Suppressor macrophage treated with lipopolysaccharide for 4 hours (primary cell): ENCODE measurements around the gene COG6.

Experiments used
- DNase-seq: peaks from one replicate; pipeline ENCODE4 v3.0.0-alpha.2; 2020

COG6 gene

GRCh38 chr13:39682310-39682709 lies 26.8 kb downstream of the COG6 start:
- DNase-seq = no peak

GRCh38 chr13:39682788-39683187 lies 27.3 kb downstream of the COG6 start:
- DNase-seq = no peak

GRCh38 chr13:39684531-39685137 lies 29.2 kb downstream of the COG6 start:
- peak; percentile 72 for DNase-seq

- peak; percentile 39 for DNase-seq
Observed at GRCh38 chr13:39685652-39686051, 30.2 kb downstream of the COG6 start.

- no peak for DNase-seq
Observed at GRCh38 chr13:39688278-39688677, 32.8 kb downstream of the COG6 start.

- DNase-seq = no peak
Observed at GRCh38 chr13:39688699-39689405, 33.4 kb downstream of the COG6 start.

- no peak for DNase-seq
Observed at GRCh38 chr13:39692660-39693438, 37.4 kb downstream of the COG6 start.

- DNase-seq = peak; percentile 19
Observed at GRCh38 chr13:39699274-39699673, 43.8 kb downstream of the COG6 start.

GRCh38 chr13:39712626-39713025 lies 57.2 kb downstream of the COG6 start:
- DNase-seq = no peak

- no peak for DNase-seq
Observed at GRCh38 chr13:39729156-39729555, 73.7 kb downstream of the COG6 start.

- no peak for DNase-seq
Observed at GRCh38 chr13:39734952-39735351, 79.5 kb downstream of the COG6 start.

- no peak for DNase-seq
Observed at GRCh38 chr13:39737047-39737446, 81.6 kb downstream of the COG6 start.

GRCh38 chr13:39740761-39741160 lies 85.3 kb downstream of the COG6 start:
- DNase-seq = no peak

- no peak for DNase-seq
Observed at GRCh38 chr13:39748961-39749360, 93.5 kb downstream of the COG6 start.

- DNase-seq = no peak
Observed at GRCh38 chr13:39749528-39749927, 94.1 kb downstream of the COG6 start.

GRCh38 chr13:39751805-39752204 lies 96.3 kb downstream of the COG6 start:
- DNase-seq = no peak

GRCh38 chr13:39760521-39760920 lies 105.1 kb downstream of the COG6 start:
- DNase-seq = no peak

GRCh38 chr13:39765801-39766463 lies 110.5 kb downstream of the COG6 start:
- DNase-seq = no peak

- DNase-seq = no peak
Observed at GRCh38 chr13:39766464-39767158, 111.1 kb downstream of the COG6 start.

GRCh38 chr13:39767791-39768517 lies 112.5 kb downstream of the COG6 start:
- no peak for DNase-seq

GRCh38 chr13:39768962-39769361 lies 113.5 kb downstream of the COG6 start:
- DNase-seq = no peak
